Measurements from ENCODE around the gene GNB5. TPM values are rescaled to one million over a fixed set of nuclear protein-coding genes. Genes with fewer than 3 reads are reported as not detected.

Gene GNB5
- total and polyA plus RNA-seq, 2 experiments from 2014 or later = 21.3 to 21.6 TPM

GRCh38 chr15:52107238-52107637 lies 84.0 kb downstream of the GNB5 start:
- Histone ChIP-seq H3K36me3 (replicated peaks; ENCODE audit: insufficient read depth, low read depth) (no peaks in the 10 kb centered on the region), H4K20me1 (ENCODE audit: insufficient read depth, poor library complexity, severe bottlenecking) (no peaks in the 10 kb centered on the region), H3K4me3 (no peak overlapping the region), H2AFZ (no peak overlapping the region), H3K27me3 (peaks cover 4% of the 10 kb centered on the region), H3K27ac (no peak overlapping the region), H3K79me2 (no peaks in the 10 kb centered on the region), H3K9me2 (replicated peaks; ENCODE audit: insufficient read depth) (no peaks in the 10 kb centered on the region), H3K4me2 (no peak overlapping the region), H3K9me3 (ENCODE audit: low read depth) (no peaks in the 10 kb centered on the region), H3K4me1 (ENCODE audit: insufficient read depth) (no peaks in the 10 kb centered on the region)
- no peak for DNase-seq (ENCODE audit: low spot score)
- 97% methylated on average over 6 of the region's 6 CpGs for WGBS (ENCODE audit: low lambda C conversion rate, missing lambda C conversion rate)
- TF ChIP-seq EZH2 (IDR thresholded peaks at IDR 0.05; ENCODE audit: borderline replicate concordance) (no peak), EZH2phosphoT487 (IDR thresholded peaks at IDR 0.05; ENCODE audit: low read depth, severe bottlenecking, unreplicated experiment) (no peak)
- TF ChIP-seq, protein P1, sequence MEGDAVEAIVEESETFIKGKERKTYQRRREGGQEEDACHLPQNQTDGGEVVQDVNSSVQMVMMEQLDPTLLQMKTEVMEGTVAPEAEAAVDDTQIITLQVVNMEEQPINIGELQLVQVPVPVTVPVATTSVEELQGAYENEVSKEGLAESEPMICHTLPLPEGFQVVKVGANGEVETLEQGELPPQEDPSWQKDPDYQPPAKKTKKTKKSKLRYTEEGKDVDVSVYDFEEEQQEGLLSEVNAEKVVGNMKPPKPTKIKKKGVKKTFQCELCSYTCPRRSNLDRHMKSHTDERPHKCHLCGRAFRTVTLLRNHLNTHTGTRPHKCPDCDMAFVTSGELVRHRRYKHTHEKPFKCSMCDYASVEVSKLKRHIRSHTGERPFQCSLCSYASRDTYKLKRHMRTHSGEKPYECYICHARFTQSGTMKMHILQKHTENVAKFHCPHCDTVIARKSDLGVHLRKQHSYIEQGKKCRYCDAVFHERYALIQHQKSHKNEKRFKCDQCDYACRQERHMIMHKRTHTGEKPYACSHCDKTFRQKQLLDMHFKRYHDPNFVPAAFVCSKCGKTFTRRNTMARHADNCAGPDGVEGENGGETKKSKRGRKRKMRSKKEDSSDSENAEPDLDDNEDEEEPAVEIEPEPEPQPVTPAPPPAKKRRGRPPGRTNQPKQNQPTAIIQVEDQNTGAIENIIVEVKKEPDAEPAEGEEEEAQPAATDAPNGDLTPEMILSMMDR (IDR thresholded peaks at IDR 0.05; ENCODE audit: poor library complexity) = no peak

GRCh38 chr15:52106641-52107040 lies 84.6 kb downstream of the GNB5 start:
- Histone ChIP-seq H3K27me3 (peaks cover under 1% of the 10 kb centered on the region), H3K4me3 (no peak overlapping the region), H3K9me3 (ENCODE audit: low read depth) (no peaks in the 10 kb centered on the region), H3K79me2 (no peaks in the 10 kb centered on the region), H2AFZ (no peak overlapping the region), H4K20me1 (ENCODE audit: insufficient read depth, poor library complexity, severe bottlenecking) (no peaks in the 10 kb centered on the region), H3K27ac (no peak overlapping the region), H3K36me3 (replicated peaks; ENCODE audit: insufficient read depth, low read depth) (no peaks in the 10 kb centered on the region), H3K9me2 (replicated peaks; ENCODE audit: insufficient read depth) (no peaks in the 10 kb centered on the region), H3K4me2 (no peak overlapping the region), H3K4me1 (ENCODE audit: insufficient read depth) (no peaks in the 10 kb centered on the region)
- TF ChIP-seq EZH2 (IDR thresholded peaks at IDR 0.05; ENCODE audit: borderline replicate concordance) (no peak), EZH2phosphoT487 (IDR thresholded peaks at IDR 0.05; ENCODE audit: low read depth, severe bottlenecking, unreplicated experiment) (no peak)
- TF ChIP-seq, protein P1 (IDR thresholded peaks at IDR 0.05; ENCODE audit: poor library complexity) = no peak
- DNase-seq (ENCODE audit: low spot score) = no peak
- WGBS (ENCODE audit: low lambda C conversion rate, missing lambda C conversion rate) = 87% methylated on average over 6 of the region's 6 CpGs

DNA sequence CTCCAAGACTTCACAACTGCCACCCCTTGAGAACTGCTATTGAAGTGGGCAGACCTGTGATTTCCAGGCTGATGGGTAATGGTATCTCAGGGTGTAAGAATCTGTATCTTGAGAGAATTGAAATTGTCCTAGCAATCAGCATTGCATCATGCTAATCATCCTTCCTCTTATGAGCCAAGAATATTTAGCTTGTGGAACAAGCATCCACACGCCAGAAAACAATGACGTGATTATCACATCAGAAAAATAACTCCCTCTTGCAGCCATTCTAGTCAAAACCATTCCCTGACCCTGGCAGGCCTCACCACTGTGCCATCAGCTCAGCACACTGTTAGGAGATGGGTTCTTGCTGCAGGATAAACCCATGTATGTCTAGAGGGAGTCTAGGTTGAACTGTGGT lies 85.3 kb downstream of the GNB5 start:
- H3K79me2 ChIP-seq = no peaks in the 10 kb centered on the region
- no peaks in the 10 kb centered on the region for H3K27me3 ChIP-seq
- no peaks in the 10 kb centered on the region for H3K9me2 ChIP-seq (replicated peaks; ENCODE audit: insufficient read depth)
- H4K20me1 ChIP-seq (ENCODE audit: insufficient read depth, poor library complexity, severe bottlenecking) = no peaks in the 10 kb centered on the region
- no peaks in the 10 kb centered on the region for H3K36me3 ChIP-seq (replicated peaks; ENCODE audit: insufficient read depth, low read depth)
- no peak overlapping the region for H3K4me2 ChIP-seq
- TF ChIP-seq EZH2phosphoT487 (IDR thresholded peaks at IDR 0.05; ENCODE audit: low read depth, severe bottlenecking, unreplicated experiment) (no peak), EZH2 (IDR thresholded peaks at IDR 0.05; ENCODE audit: borderline replicate concordance) (no peak)
- TF ChIP-seq, protein P1 (IDR thresholded peaks at IDR 0.05; ENCODE audit: poor library complexity) = no peak
- H3K27ac ChIP-seq = no peak overlapping the region
- DNase-seq (ENCODE audit: low spot score) = no peak
- H3K4me1 ChIP-seq (ENCODE audit: insufficient read depth) = no peaks in the 10 kb centered on the region
- no peaks in the 10 kb centered on the region for H3K9me3 ChIP-seq (ENCODE audit: low read depth)
- H3K4me3 ChIP-seq = no peak overlapping the region
- 95% methylated on average over 2 of the region's 2 CpGs for WGBS (ENCODE audit: low lambda C conversion rate, missing lambda C conversion rate)
- no peak overlapping the region for H2AFZ ChIP-seq

- Histone ChIP-seq H3K27me3 (no peaks in the 10 kb centered on the region), H3K4me1 (ENCODE audit: insufficient read depth) (no peaks in the 10 kb centered on the region), H3K4me2 (no peak overlapping the region), H3K9me2 (replicated peaks; ENCODE audit: insufficient read depth) (no peaks in the 10 kb centered on the region), H3K4me3 (no peak overlapping the region), H2AFZ (no peak overlapping the region), H3K27ac (no peak overlapping the region), H3K9me3 (ENCODE audit: low read depth) (no peaks in the 10 kb centered on the region), H3K36me3 (replicated peaks; ENCODE audit: insufficient read depth, low read depth) (no peaks in the 10 kb centered on the region), H4K20me1 (ENCODE audit: insufficient read depth, poor library complexity, severe bottlenecking) (no peaks in the 10 kb centered on the region), H3K79me2 (no peaks in the 10 kb centered on the region)
- TF ChIP-seq EZH2phosphoT487 (IDR thresholded peaks at IDR 0.05; ENCODE audit: low read depth, severe bottlenecking, unreplicated experiment) (no peak), EZH2 (IDR thresholded peaks at IDR 0.05; ENCODE audit: borderline replicate concordance) (no peak)
- TF ChIP-seq, protein P1 (IDR thresholded peaks at IDR 0.05; ENCODE audit: poor library complexity) = no peak
- WGBS (ENCODE audit: low lambda C conversion rate, missing lambda C conversion rate) = 92% methylated on average over 5 of the region's 5 CpGs
- DNase-seq (ENCODE audit: low spot score) = no peak
These were observed 86.6 kb downstream of the GNB5 start for GRCh38 chr15:52104532-52105004.

Data from hepatocyte (in vitro differentiated cells).